OCI-LY1 (cell line): ENCODE results near the gene CFAP73.
"Not testable (repeated sequence)": the region's sequence is repeated elsewhere in the genome, so short reads cannot be mapped to it uniquely, and the experiment has no call there.

Source experiments
- H2AFZ ChIP-seq: fragments of 200-600 bp; sonication (generic), shearing (Covaris generic); 2 replicates; pipeline ENCODE4 v1.6.0; 2014; ENCODE audit warnings: antibody characterized with exemption, mild to moderate bottlenecking, low read length
- H3F3A ChIP-seq: fragments of 200-600 bp; sonication (generic), shearing (Covaris generic); 2 replicates; pipeline ENCODE4 v1.6.0; 2014; ENCODE audit warnings: mild to moderate bottlenecking, antibody characterized with exemption, low read length, moderate library complexity; ENCODE audit not compliant: insufficient read depth
- H3K27ac ChIP-seq: fragments of 200-600 bp; sonication (generic); 2 replicates; pipeline ENCODE4 v1.5.1; 2014; ENCODE audit warnings: low read length, mixed run types, mild to moderate bottlenecking, low read depth; ENCODE audit not compliant: poor library complexity, severe bottlenecking
- H3K27me3 ChIP-seq: fragments of 200-600 bp; sonication (generic); 2 replicates; pipeline ENCODE4 v1.6.0; 2014; ENCODE audit warnings: antibody characterized with exemption, mild to moderate bottlenecking, low read length, moderate library complexity; ENCODE audit not compliant: insufficient read depth
- H3K36me3 ChIP-seq: fragments of 200-600 bp; sonication (generic); 2 replicates; pipeline ENCODE4 v1.6.1; 2014; ENCODE audit warnings: mild to moderate bottlenecking, antibody characterized with exemption, low read length, moderate library complexity, mixed read lengths; ENCODE audit not compliant: insufficient read depth
- H3K4me1 ChIP-seq: fragments of 200-600 bp; sonication (generic); 2 replicates; pipeline ENCODE4 v1.5.1; 2014; ENCODE audit warnings: mild to moderate bottlenecking, low read length, moderate library complexity; ENCODE audit not compliant: insufficient read depth, severe bottlenecking
- H3K4me2 ChIP-seq: fragments of 200-600 bp; sonication (generic), shearing (Covaris generic); 2 replicates; pipeline ENCODE4 v1.6.1; 2014; ENCODE audit warnings: low read length
- H3K4me3 ChIP-seq: fragments of 200-600 bp; sonication (generic); 2 replicates; pipeline ENCODE4 v1.5.1; 2014; ENCODE audit warnings: low read length, low read depth, mild to moderate bottlenecking, mixed read lengths; ENCODE audit not compliant: poor library complexity, severe bottlenecking
- H3K79me2 ChIP-seq: fragments of 200-600 bp; shearing (Covaris generic); 2 replicates; pipeline ENCODE4 v1.6.1; 2016; ENCODE audit warnings: mixed run types, low read length, mixed read lengths; ENCODE audit not compliant: insufficient read depth
- H3K9ac ChIP-seq: fragments of 200-600 bp; sonication (generic), shearing (Covaris generic); 2 replicates; pipeline ENCODE4 v1.6.1; 2014; ENCODE audit warnings: mild to moderate bottlenecking, low read length, mixed read lengths
- H3K9me2 ChIP-seq: fragments of 200-600 bp; sonication (generic), shearing (Covaris generic); 2 replicates; pipeline ENCODE4 v1.6.1; 2014; ENCODE audit warnings: low read depth, mild to moderate bottlenecking, low read length, mixed read lengths
- H3K9me3 ChIP-seq: fragments of 200-600 bp; shearing (Covaris generic); 2 replicates; pipeline ENCODE4 v1.6.1; 2014; ENCODE audit warnings: low read length, mixed read lengths
- H4K20me1 ChIP-seq: fragments of 200-600 bp; sonication (generic), shearing (Covaris generic); 2 replicates; pipeline ENCODE4 v1.6.0; 2016; ENCODE audit warnings: mild to moderate bottlenecking, low read length; ENCODE audit not compliant: insufficient read depth
- CTCF ChIP-seq: fragments of 200-600 bp; sonication (generic), shearing (Covaris generic); IDR thresholded peaks from 2 replicates; pipeline ENCODE4 v1.5.1; 2017; ENCODE audit warnings: mild to moderate bottlenecking, antibody characterized with exemption, low read length, moderate library complexity, mixed read lengths
- EZH2 ChIP-seq: fragments of 200-600 bp; sonication (generic), shearing (Covaris generic); IDR thresholded peaks from 2 replicates; pipeline ENCODE4 v1.8.0; 2017; ENCODE audit warnings: borderline replicate concordance, mixed run types, mild to moderate bottlenecking, antibody characterized with exemption, low read length, moderate library complexity, mixed read lengths

Gene CFAP73

GRCh38 chr12:113203852-113204760 is 54.6 kb downstream of the CFAP73 start:
- peaks cover 68% of the 10 kb centered on the region for H3K4me1 ChIP-seq
- no peaks in the 10 kb centered on the region for H3K27me3 ChIP-seq
- peak overlapping the region; percentile 32 for H3K9ac ChIP-seq
- H3K36me3 ChIP-seq, result peaks cover 19% of the 10 kb centered on the region
- peak overlapping the region; percentile 94 for H3K27ac ChIP-seq
- no peak overlapping the region for H3K4me3 ChIP-seq
- H3F3A ChIP-seq, result 0 out of 2 replicates have a peak, but pooled peaks cover 2% of the 10 kb centered on the region
- H2AFZ ChIP-seq, result no peak overlapping the region
- no peaks in the 10 kb centered on the region for H3K9me2 ChIP-seq
- H3K9me3 ChIP-seq, result no peaks in the 10 kb centered on the region
- H3K4me2 ChIP-seq, result peak overlapping the region; percentile 5; the same call in 1 of the 2 replicates
- TF ChIP-seq CTCF (no peak), EZH2 (no peak)
- no peaks in the 10 kb centered on the region for H3K79me2 ChIP-seq
- H4K20me1 ChIP-seq, result no peaks in the 10 kb centered on the region

GRCh38 chr12:113204804-113205203 is 55.3 kb downstream of the CFAP73 start:
- TF ChIP-seq CTCF (no peak), EZH2 (no peak)
- H2AFZ ChIP-seq, result no peak overlapping the region
- no peak overlapping the region; the same call in 1 of the 2 replicates for H3K4me2 ChIP-seq

GRCh38 chr12:113206802-113207201 is 57.3 kb downstream of the CFAP73 start:
- H3K4me3 ChIP-seq, H3F3A ChIP-seq, H4K20me1 ChIP-seq, H3K9me2 ChIP-seq, H3K9me3 ChIP-seq, H3K27me3 ChIP-seq, H3K4me2 ChIP-seq, H2AFZ ChIP-seq, H3K79me2 ChIP-seq: not testable (repeated sequence)
- peaks cover 36% of the 10 kb centered on the region for H3K36me3 ChIP-seq
- H3K27ac ChIP-seq, result peak overlapping the region; percentile 99
- H3K4me1 ChIP-seq, result peaks cover 84% of the 10 kb centered on the region
- peak overlapping the region; percentile 83; the same call in 1 of the 2 replicates for H3K9ac ChIP-seq

More at GRCh38 chr12:113204804-113205203, 55.3 kb downstream of the CFAP73 start:
- no peaks in the 10 kb centered on the region for H3K9me2 ChIP-seq
- H3K36me3 ChIP-seq, result peaks cover 21% of the 10 kb centered on the region
- H3K9me3 ChIP-seq, result no peaks in the 10 kb centered on the region
- no peak overlapping the region for H3K4me3 ChIP-seq
- H3K27me3 ChIP-seq, result no peaks in the 10 kb centered on the region
- 0 out of 2 replicates have a peak, but pooled peaks cover 6% of the 10 kb centered on the region for H3F3A ChIP-seq
- H3K9ac ChIP-seq, result peak overlapping the region; percentile 32; the same call in 1 of the 2 replicates
- H3K27ac ChIP-seq, result peak overlapping the region; percentile 94
- H3K79me2 ChIP-seq, result no peaks in the 10 kb centered on the region
- no peaks in the 10 kb centered on the region for H4K20me1 ChIP-seq
- peaks cover 75% of the 10 kb centered on the region for H3K4me1 ChIP-seq
